Spinal cord (tissue), 10 donors: ENCODE measurements around the gene SEMA3D. TPM values are rescaled to one million over a fixed set of nuclear protein-coding genes. Genes with fewer than 3 reads are reported as not detected.

ENCODE experiments used
- DNase-seq, 6 donors: peaks; one replicate each; pipeline versions ENCODE4 v3.0.0 to v3.0.0-alpha.2; 2013 to 2015; ENCODE audit warnings: low spot score in 6 of 6, low read depth in 4 of 6
- H3K27ac ChIP-seq: one replicate; pipeline ENCODE4 v1.5.1; 2013; ENCODE audit warnings: low read depth, low read length, control low read depth
- H3K27me3 ChIP-seq: one replicate; pipeline ENCODE4 v1.6.1; 2013; ENCODE audit warnings: low read length; ENCODE audit not compliant: control insufficient read depth, insufficient read depth
- H3K36me3 ChIP-seq: one replicate; pipeline ENCODE4 v1.6.1; 2013; ENCODE audit warnings: low read length; ENCODE audit not compliant: control insufficient read depth, insufficient read depth
- H3K4me1 ChIP-seq: one replicate; pipeline ENCODE4 v1.6.1; 2013; ENCODE audit warnings: low read length; ENCODE audit not compliant: control insufficient read depth, insufficient read depth
- H3K4me3 ChIP-seq: one replicate; pipeline ENCODE4 v1.5.1; 2013; ENCODE audit warnings: low read depth, low read length, control low read depth
- H3K9me3 ChIP-seq: one replicate; pipeline ENCODE4 v1.6.1; 2013; ENCODE audit warnings: low read length; ENCODE audit not compliant: control insufficient read depth, insufficient read depth
- WGBS: methylation state at CpG from one replicate; pipeline ENCODE4 v1.1.5; 2013; ENCODE audit warnings: missing lambda C conversion rate; ENCODE audit not compliant: insufficient coverage; 5-methylcytosine and 5-hydroxymethylcytosine counted together
- polyA plus RNA-seq, 2 donors: library from polyadenylated mRNA; unstranded; fragments of 120-200 nt; gene quantifications; one replicate each; pipeline ENCODE4 v1.2.1, GENCODE V29; 2013; ENCODE audit not compliant: insufficient read length in 2 of 2
- total RNA-seq, 2 donors: library from RNA; depleted of rRNA in 1 of 2; stranded (reverse); fragments of 120-200 nt in 1 of 2; fragments of >200 nt in 1 of 2; gene quantifications; one replicate each; pipeline versions ENCODE4 v1.2.3 to v1.2.4, GENCODE V29; 2013 to 2014
- donor health status: healthy.

The SEMA3D gene
- total and polyA plus RNA-seq, 4 donors, result 8.8 to 41.0 (median 24.4) TPM

DNA sequence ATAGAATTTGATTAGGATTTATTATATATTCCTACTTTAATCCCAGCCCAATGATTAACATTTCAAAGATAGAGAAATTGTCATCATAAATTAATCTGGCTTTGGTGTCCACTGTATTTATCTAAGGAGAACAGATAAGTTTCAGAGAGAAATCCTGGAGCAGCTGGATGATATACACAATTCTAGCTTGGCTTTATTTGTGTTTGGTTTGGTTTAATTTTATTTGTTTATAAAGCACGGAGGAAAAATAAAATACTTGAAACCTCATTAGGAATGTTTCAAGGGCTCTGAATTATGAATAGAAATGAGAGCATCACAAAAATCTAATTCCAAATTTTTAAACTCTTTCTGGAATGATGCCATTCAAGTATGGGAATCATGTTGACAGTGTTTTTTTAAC, 42.1 kb downstream of the SEMA3D start:
- Histone ChIP-seq H3K4me3 (no peak overlapping the region), H3K36me3 (no peaks in the 10 kb centered on the region), H3K4me1 (no peaks in the 10 kb centered on the region), H3K27me3 (no peaks in the 10 kb centered on the region), H3K27ac (no peak overlapping the region), H3K9me3 (no peaks in the 10 kb centered on the region)
- no CpG with 5 or more reads among the region's 1 CpG for WGBS
- DNase-seq, result no peak

DNA sequence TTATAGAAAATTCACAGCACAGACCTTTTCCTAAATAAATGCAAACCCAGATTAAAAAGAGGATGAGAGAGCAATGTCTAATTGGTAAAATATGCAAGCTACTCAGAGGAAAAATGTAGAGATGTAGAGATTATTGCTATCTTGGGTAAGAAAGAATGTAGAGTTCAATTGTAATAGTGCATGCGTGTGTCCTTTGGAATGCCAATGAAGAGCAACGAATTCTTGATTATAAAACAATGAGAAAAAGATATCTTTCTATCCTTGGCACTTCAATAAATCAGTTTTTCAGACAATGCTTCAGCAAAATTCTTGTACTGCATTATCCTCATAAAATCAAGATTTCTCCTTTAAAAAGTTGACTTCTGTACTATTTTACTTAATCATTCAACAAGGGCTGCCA, 50.9 kb downstream of the SEMA3D start:
- Histone ChIP-seq H3K36me3 (no peaks in the 10 kb centered on the region), H3K4me1 (no peaks in the 10 kb centered on the region), H3K4me3 (no peak overlapping the region), H3K27me3 (no peaks in the 10 kb centered on the region), H3K27ac (no peak overlapping the region), H3K9me3 (no peaks in the 10 kb centered on the region)
- no CpG with 5 or more reads among the region's 2 CpGs for WGBS
- DNase-seq, result no peak

DNA sequence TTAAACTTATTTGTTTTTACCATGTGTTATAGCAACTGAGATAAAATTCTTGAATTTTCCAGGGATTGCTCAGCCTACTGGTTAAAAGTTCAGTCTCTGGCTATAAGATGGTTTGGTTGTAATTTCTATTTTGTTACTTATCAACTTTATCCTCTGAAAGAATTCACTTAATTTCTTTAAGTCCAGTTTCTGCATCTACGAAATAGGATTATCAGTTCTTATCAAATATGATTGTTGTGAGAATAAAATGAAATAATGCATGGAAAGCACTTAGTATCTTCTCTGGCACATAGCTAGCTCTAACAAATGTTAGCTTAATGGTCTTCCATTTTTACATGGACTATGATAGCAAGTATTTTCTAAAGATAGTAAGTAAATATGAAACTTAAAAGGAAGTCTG, 53.3 kb downstream of the SEMA3D start:
- Histone ChIP-seq H3K27me3 (no peaks in the 10 kb centered on the region), H3K36me3 (no peaks in the 10 kb centered on the region), H3K4me1 (no peaks in the 10 kb centered on the region), H3K27ac (no peak overlapping the region), H3K4me3 (no peak overlapping the region), H3K9me3 (no peaks in the 10 kb centered on the region)
- no CpG with 5 or more reads among the region's 1 CpG for WGBS
- DNase-seq, result no peak

DNA sequence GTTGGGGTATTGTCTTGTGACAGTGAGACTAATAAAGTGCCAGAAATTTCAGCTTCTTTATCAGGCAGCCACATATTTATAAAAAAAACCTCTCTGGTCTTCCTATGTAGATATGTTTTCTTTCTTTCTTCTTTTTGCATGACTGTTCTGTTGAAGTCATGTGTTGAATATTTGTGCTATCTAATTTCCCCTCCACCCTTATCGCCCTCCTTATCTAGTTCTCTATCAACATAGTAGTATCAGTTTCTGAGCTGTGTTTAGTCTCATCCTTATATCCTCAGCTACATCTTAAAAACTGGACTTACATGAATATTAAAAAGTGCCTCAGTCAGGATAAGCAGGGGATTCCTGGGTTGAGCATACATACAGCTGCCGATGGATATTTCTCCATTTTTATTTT, 53.9 kb downstream of the SEMA3D start:
- 100% methylated on average over 1 of the region's 2 CpGs for WGBS

DNA sequence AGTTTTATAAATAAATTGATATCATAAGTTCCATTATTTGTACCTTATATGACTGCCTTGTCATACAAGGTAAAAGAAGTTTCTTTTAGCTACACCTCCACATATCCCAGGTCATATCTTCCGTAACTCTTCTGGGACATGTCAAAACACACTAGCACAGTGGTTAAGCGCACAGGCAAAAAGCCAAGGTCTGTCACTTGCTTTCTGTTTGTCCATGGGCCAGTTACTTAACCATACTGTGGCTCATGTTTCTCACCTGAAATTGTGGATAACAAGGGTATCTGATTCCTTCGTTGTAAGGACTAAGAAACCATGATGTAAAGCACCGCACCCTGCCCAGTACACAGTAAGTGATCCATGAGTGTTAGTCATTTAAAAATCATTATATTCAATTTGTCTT, 56.2 kb downstream of the SEMA3D start:
- H3K9me3 ChIP-seq, result no peaks in the 10 kb centered on the region
- DNase-seq, result no peak
- no peak overlapping the region for H3K4me3 ChIP-seq
- 75% methylated on average over 1 of the region's 4 CpGs for WGBS
- H3K27me3 ChIP-seq, result no peaks in the 10 kb centered on the region
- no peaks in the 10 kb centered on the region for H3K36me3 ChIP-seq
- no peaks in the 10 kb centered on the region for H3K4me1 ChIP-seq
- no peak overlapping the region for H3K27ac ChIP-seq

More for the DNA sequence above, 53.9 kb downstream of the SEMA3D start:
- H3K27me3 ChIP-seq, result no peaks in the 10 kb centered on the region
- no peaks in the 10 kb centered on the region for H3K36me3 ChIP-seq
- H3K9me3 ChIP-seq, result no peaks in the 10 kb centered on the region
- H3K4me1 ChIP-seq, result no peaks in the 10 kb centered on the region
- DNase-seq, result no peak
- no peak overlapping the region for H3K4me3 ChIP-seq
- H3K27ac ChIP-seq, result no peak overlapping the region

DNA sequence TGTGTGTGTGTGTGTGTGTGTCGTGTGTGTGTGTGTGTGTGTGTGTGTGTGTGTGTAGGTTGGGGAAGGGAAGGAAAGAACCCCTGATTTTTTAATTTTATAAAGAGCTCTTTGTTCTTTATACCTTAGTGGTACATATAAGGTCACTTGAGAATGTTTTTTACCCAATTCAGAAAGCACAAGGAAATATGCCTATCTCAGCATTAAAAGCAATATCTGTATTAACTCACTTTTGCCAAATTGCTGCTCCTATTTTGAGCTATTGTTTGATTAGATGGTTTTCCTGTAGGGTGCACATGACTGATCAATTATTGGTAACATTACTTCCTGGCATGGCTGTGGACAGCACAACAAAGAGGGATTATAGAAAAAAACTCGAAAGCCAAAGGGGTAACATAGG, 60.5 kb downstream of the SEMA3D start:
- WGBS, result no CpG with 5 or more reads among the region's 2 CpGs
- no peaks in the 10 kb centered on the region for H3K4me1 ChIP-seq
- H3K9me3 ChIP-seq, result no peaks in the 10 kb centered on the region
- no peak for DNase-seq
- H3K27ac ChIP-seq, result no peak overlapping the region
- no peaks in the 10 kb centered on the region for H3K36me3 ChIP-seq
- no peaks in the 10 kb centered on the region for H3K27me3 ChIP-seq
- H3K4me3 ChIP-seq, result no peak overlapping the region

DNA sequence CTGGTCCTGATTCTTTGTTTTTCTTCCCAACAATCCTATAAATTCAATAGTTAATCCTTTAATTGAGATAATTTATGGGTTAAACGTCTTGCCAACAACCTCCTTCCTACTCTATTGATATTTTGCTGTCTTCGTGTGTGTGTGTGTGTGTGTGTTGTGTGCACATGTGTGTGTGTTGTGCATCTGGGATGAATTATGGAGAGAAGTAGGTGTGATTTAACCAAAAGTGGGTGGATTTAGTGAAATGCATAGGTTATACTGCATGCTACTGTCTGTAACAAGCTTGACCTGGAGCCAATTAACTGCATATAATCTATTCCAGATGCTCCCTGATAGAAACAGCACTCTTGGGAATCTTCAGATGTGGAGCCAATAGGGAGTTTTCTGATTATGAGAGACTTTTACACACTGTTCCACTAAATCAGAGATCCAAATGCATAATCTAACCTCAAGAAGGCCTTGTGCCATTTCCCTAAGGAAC, 61.2 kb downstream of the SEMA3D start:
- Histone ChIP-seq H3K36me3 (no peaks in the 10 kb centered on the region), H3K27ac (no peak overlapping the region), H3K9me3 (no peaks in the 10 kb centered on the region), H3K27me3 (no peaks in the 10 kb centered on the region), H3K4me3 (no peak overlapping the region), H3K4me1 (no peaks in the 10 kb centered on the region)
- no CpG with 5 or more reads among the region's 2 CpGs for WGBS
- no peak for DNase-seq

DNA sequence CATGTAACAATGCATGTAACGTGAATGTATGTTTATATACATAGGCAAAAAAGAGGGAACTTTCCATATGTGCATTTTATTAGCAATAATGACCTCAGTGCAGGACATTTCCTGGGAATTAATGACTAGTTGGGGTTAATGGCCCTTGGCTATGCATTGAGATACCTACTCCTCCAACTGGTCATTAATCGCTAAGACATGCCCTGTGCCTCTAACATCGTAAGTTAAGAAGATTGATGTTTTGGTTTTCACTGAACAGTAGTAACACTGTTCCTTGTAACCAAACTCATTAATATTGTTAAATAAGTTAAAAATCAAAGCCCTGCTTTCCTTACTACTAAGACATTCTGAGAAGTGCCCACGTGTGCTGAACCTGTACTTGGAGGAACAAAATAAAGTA, 61.7 kb downstream of the SEMA3D start:
- Histone ChIP-seq H3K27me3 (no peaks in the 10 kb centered on the region), H3K4me1 (no peaks in the 10 kb centered on the region), H3K9me3 (no peaks in the 10 kb centered on the region), H3K4me3 (no peak overlapping the region), H3K36me3 (no peaks in the 10 kb centered on the region), H3K27ac (no peak overlapping the region)
- WGBS, result no CpG with 5 or more reads among the region's 4 CpGs
- DNase-seq, result peak in 1 of 6 donors; percentile 7

DNA sequence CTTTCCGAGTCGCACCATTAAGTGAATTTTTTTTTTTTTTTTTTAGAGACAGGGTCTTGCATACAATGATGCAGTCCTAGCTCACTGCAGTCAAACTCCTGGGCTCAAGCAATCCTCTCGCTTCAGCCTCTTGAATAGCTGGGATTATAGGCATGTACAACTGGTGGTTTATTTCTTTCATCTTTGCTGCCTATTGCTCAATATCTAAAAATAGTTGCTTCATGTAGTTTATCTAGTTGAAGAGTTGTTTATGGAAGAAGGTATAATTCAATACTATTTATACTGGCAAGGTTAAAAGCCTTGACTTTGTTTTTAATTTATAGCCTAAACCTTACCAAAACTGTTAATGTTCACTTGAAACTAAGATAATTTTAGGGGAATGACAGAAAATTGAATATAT, 66.9 kb downstream of the SEMA3D start:
- Histone ChIP-seq H3K27me3 (no peaks in the 10 kb centered on the region), H3K36me3 (no peaks in the 10 kb centered on the region), H3K9me3 (no peaks in the 10 kb centered on the region), H3K4me1 (no peaks in the 10 kb centered on the region), H3K4me3 (no peak overlapping the region), H3K27ac (no peak overlapping the region)
- no peak for DNase-seq
- no CpG with 5 or more reads among the region's 3 CpGs for WGBS

DNA sequence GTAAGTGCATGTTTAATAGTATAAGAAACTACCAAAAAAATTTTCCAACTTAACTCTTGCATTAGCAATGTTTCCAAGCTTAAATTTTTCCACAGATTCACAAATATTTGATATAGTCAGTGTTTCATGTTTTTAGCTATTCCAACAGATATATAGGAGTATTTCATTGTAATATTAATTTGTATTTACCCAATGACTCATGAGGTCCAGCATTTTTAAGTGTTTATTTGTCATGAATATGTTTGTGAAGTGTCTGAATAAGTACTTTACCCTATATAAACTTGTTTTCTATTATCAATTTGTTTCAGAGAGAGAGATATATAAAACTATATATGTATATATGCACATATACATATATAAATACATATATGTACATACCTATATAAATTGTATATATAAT, 71.0 kb downstream of the SEMA3D start:
- Histone ChIP-seq H3K36me3 (no peaks in the 10 kb centered on the region), H3K9me3 (no peaks in the 10 kb centered on the region), H3K4me1 (no peaks in the 10 kb centered on the region), H3K4me3 (no peak overlapping the region), H3K27ac (no peak overlapping the region), H3K27me3 (no peaks in the 10 kb centered on the region)
- no peak for DNase-seq
